Measurements from ENCODE around the gene GJA8. TPM values are rescaled to one million over a fixed set of nuclear protein-coding genes. Genes with fewer than 3 reads are reported as not detected.
A peak's percentile ranks its signal among the peaks of the same experiment; 100 is the strongest.
"Not testable (repeated sequence)": the region's sequence is repeated elsewhere in the genome, so short reads cannot be mapped to it uniquely, and the experiment has no call there.

Gene GJA8
- total RNA-seq, result not detected in 2 replicates

DNA sequence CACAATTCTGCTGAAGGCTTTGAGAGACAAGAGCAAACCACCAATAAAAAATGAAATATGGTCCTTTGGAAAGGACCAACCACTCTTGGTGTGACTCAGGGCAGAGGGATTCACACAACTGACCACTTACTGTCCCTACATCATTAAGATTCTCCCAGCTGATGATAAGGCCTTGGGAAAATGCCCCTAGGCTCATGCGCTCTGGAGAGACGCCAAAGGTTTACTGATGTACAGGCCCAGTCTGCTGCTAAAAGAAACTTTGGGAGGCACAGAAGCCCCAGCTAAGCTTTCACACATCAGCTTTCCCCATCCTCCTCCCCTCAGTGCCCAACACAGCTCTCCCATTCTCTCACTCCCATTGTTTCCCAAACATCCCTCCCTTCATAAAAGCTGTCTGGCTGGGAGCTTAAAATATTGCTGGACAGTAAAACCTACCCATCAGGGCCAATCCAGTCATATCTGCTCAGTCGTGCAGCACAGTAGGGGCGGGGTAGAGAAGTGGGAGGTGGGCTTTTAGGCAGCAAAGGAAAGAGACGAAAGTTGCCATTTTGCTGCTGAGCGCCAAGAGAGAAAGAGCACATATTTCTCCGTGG, at the start of gene GJA8:
TSS of gene GJA8 (plus strand) at position 543 of the 593 bp plus-strand sequence. CDS start 5,161 bp downstream, outside the sequence.
- no peak for DNase-seq (ENCODE audit: low read depth in 2 of 2)

- peak in 1 of 2 donors; percentile 42 for DNase-seq (ENCODE audit: low read depth in 2 of 2)
Observed at GRCh38 chr1:147853391-147853790, 49.2 kb upstream of the GJA8 start.

DNA sequence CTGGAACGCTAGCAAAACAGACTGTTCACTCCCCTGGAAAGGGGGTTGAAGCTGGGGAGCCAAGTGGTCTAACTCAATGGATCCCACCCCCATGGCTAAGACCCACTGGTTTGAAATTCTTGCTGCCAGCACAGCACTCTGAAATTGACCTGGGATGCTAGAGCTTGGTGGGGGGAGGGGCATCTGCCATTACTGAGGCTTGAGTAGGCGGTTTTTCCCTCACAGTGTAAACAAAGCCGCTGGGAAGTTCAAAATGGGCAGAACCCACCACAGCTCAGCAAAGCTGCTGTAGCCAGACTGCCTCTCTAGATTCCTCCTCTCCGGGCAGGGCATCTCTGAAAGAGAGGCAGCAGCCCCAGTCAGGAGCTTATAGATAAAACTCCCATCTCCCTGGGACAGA, 47.6 kb upstream of the GJA8 start:
- DNase-seq (ENCODE audit: low read depth in 2 of 2), result not testable (repeated sequence)

DNA sequence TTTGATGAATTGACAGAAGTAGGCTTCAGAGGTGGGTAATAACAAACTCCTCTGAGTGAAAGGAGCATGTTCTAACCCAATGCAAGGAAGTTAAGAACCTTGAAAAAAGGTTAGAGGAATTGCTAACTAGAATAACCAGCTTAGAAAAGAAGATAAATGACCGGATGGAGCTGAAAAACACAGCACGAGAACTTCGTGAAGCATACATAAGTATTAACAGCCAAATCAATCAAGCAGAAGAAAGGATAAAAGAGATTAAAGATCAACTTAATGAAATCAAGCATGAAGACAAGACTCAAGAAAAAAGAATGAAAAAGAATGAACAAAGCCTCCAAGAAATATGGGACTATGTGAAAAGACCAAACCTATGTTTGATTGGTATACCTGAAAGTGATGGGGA, 46.6 kb upstream of the GJA8 start:
- not testable (repeated sequence) for DNase-seq (ENCODE audit: low read depth in 2 of 2)

DNA sequence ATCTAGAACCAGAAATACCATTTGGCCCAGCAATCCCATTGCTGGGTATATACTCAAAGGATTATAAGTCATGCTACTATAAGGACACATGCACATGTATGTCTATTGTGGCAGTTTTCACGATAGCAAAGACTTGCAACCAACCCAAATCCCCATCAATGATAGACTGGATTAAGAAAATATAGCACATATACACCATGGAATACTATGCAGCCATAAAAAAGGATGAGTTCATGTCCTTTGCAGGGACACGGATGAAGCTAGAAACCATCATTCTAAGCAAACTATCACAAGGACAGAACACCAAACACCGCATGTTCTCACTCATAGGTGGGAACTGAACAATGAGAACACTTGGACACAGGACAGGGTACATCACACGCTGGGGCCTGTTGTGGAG, 35.4 kb upstream of the GJA8 start:
- DNase-seq (ENCODE audit: low read depth in 2 of 2), result not testable (repeated sequence)

- peak in 1 of 2 donors; percentile 58 for DNase-seq (ENCODE audit: low read depth in 2 of 2)
Observed at GRCh38 chr1:147878022-147878421, 24.6 kb upstream of the GJA8 start.

GRCh38 chr1:147879911-147880310, 22.7 kb upstream of the GJA8 start:
- DNase-seq (ENCODE audit: low read depth in 2 of 2), result no peak

DNA sequence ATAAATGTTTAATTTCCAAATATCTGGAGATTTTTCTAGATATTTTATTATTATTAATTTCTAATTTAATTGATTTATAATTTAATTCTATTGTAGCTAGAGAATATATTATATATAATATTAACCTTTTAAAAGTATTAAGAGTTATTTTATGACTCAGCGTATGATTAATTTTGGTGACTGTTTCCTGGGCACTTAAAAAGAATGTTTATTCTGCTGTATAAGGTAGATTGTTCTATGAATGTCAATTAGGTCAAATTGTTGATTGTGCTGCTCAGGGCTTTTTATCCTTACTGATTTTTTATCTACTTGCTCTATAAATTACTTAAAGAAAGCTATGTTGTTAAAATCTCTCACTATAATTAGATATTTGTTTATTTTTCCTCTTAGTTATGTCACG, 20.1 kb upstream of the GJA8 start:
- peak in 1 of 2 donors; percentile 18 for DNase-seq (ENCODE audit: low read depth in 2 of 2)

DNA sequence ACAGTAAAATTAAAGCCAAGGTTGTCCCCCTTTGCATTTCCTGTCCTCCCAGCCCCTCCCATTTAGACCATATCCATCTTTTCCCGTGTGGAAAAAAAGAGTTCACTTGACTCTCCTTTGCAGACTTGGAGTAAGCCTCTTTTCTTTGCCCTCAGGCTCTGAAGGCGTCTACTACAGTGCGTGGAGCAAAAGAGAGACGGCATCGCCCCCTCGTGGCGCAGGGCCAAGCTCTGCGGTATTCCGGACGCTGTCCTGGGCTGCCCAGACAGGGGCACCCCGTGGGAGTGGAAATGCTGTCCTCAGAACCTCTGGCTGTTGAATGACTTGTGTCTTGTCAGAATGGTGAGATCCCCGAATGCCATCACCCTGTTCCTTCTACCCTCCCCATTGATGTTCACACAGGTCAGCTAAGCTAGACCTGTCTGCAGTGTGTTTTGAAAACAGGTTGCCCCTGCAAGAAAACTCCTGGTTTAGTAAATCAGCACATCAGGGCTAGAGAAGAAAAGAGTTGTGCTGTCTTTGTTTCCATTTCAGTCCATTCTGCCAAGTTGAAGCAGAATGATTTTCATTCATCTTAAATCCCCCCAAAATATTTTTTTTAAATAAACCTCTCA, 12.3 kb upstream of the GJA8 start:
- peak in 1 of 2 donors; percentile 69 for DNase-seq (ENCODE audit: low read depth in 2 of 2)

DNA sequence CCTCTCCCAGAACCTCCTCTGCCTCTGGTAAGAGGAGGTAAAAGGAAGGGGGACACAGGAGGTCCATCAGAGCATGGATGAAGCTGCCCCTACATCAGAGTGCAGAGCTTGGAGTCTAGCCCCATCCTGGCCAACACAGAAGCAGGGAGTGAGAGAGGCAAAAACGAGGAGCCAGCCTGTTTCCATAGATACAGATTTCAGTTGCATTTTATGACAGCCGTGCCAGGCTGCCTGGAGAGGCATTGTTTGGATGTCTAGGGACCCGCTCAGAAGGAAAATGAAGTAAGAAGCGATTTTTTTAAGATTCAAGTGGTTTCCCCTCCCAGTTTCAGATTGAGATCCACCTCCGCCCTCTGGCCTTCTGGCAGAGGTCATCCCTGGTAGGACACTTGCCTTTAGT, 11.5 kb upstream of the GJA8 start:
- DNase-seq (ENCODE audit: low read depth in 2 of 2), result no peak

DNA sequence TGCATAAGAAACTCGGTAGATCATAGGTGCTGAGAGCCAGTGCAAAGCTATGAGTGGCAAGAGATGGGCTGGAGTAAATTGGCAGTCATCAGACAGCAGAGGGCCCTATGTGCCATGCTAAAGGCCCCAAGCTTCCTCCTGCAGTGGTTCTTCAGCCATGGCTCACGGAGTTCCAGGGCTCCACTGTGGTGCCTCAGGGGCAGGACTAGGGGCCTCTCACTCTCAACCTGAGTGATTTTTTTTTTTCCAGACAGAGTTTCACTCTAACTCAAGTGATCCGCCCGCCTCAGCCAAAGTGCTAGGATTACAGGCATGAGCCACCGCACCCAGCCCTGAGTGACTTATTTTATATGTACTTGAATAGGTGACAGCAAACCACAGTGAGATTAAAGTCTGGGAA, 10.4 kb upstream of the GJA8 start:
- DNase-seq (ENCODE audit: low read depth in 2 of 2), result peak in 1 of 2 donors; percentile 16

- DNase-seq (ENCODE audit: low read depth in 2 of 2), result peak; percentile 25 to 56
Observed at GRCh38 chr1:147892731-147893214, 9.8 kb upstream of the GJA8 start.

DNA sequence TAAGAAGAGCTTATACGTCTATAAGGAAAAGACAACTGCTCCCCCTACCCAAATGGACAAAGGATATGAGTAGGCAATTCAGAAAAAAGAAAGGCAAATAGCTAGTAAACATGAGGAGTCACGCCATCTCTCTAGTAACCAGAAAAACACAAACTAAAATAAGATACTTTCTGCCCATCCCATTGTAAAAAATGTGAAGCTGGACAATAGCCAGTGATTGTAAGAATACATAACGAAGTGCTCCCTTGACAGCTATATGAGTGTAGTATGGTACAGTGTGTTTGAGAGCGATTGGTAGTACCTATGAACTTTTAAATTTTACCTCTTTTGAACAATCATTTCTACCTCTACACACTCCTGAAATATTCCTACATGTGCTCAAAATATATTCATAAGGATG, 7.5 kb upstream of the GJA8 start:
- DNase-seq (ENCODE audit: low read depth in 2 of 2), result peak in 1 of 2 donors; percentile 7

GRCh38 chr1:147897029-147897752, 5.4 kb upstream of the GJA8 start:
- no peak for DNase-seq (ENCODE audit: low read depth in 2 of 2)

DNA sequence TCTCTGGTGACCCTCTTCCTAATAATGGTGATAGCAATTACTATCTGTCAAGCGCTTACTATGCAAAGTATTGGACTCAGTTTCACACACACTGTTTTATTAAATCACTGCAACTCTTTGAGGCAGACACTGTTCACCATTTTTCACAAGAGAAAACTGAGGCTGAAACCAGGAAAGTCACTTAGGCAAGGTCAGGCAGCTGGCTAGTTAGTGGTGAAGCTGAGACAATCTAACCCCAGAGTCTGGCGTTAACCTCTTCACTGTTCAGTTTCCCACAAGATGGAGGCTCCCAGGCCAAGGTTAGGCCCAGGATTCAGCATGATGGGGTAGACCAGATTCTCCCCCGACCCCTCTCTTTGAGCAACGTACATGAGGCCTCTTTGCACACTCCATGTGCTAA, 4.8 kb upstream of the GJA8 start:
- DNase-seq (ENCODE audit: low read depth in 2 of 2), result no peak

DNA sequence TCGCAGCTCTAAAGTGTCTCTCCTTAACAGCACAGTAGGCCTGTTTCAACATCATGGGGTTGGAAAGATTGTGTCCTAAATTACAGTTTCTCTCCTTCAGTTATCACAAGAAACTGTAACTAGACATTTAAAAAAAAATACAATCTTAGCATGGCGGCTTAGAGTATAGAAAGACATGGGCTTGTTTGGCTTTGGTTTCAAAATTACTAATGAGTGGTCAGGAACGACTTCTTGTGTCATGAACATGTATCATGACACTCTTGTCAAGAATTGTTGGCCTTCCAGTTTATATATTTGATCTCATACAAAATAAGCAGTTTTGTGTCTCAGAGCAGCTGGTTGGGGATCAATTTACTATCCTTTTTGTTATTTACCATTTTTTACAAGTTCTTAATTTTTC, 2.1 kb downstream of the GJA8 start:
- DNase-seq (ENCODE audit: low read depth in 2 of 2), result no peak

DNA sequence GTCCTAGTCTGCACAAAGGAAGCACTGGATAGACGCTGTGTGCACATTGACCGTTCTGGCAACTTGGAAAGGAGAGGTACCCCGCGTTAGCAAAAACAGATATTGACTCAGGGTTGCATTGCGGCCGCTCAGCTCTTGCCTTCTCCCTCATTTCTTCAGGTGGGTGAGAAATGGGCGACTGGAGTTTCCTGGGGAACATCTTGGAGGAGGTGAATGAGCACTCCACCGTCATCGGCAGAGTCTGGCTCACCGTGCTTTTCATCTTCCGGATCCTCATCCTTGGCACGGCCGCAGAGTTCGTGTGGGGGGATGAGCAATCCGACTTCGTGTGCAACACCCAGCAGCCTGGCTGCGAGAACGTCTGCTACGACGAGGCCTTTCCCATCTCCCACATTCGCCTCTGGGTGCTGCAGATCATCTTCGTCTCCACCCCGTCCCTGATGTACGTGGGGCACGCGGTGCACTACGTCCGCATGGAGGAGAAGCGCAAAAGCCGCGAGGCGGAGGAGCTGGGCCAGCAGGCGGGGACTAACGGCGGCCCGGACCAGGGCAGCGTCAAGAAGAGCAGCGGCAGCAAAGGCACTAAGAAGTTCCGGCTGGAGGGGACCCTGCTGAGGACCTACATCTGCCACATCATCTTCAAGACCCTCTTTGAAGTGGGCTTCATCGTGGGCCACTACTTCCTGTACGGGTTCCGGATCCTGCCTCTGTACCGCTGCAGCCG, 5.4 kb downstream of the GJA8 start:
- no peak for DNase-seq (ENCODE audit: low read depth in 2 of 2)

DNA sequence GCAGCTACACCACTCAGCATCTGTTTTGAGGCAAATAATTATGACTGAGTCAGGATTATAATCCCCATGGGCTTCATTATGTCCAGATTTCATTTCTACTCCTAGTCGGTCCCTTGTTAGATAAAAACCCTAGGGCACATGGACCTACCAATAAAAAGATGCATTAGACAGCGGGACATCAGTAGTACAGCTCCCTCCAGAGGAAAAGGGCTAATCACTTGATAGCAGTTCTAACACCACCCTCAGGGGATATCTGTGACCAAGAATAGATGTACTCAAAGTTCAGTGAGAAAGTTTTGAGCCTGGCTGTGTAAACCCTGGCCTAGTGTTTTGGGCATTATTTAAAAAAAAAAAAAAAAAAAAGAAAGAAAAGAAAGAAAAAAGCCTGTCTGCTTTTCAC, 10.0 kb downstream of the GJA8 start:
- no peak for DNase-seq (ENCODE audit: low read depth in 2 of 2)

GRCh38 chr1:147913362-147913942, 10.9 kb downstream of the GJA8 start:
- DNase-seq (ENCODE audit: low read depth in 2 of 2), result no peak

DNA sequence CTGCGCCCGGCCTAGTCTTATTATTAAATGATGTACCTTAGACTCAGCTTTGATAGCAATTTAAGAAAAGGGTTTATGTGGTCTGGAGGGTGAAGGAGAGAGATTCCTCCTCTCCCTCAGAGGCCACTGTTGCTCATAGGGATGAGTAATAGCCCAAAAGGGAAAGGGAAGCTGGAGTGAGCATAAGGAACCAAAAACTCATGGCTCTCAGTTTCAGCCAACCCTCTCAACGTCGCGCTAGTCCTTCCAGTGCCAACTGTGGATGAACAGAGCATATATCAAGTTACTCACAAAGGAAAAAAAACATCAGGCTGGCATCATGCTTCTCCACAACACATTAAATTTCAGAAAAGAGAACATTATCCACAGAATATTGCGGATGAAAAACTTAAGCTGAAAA, 17.3 kb downstream of the GJA8 start:
- DNase-seq (ENCODE audit: low read depth in 2 of 2), result no peak

GRCh38 chr1:147924813-147925212, 22.2 kb downstream of the GJA8 start:
- no peak for DNase-seq (ENCODE audit: low read depth in 2 of 2)

DNA sequence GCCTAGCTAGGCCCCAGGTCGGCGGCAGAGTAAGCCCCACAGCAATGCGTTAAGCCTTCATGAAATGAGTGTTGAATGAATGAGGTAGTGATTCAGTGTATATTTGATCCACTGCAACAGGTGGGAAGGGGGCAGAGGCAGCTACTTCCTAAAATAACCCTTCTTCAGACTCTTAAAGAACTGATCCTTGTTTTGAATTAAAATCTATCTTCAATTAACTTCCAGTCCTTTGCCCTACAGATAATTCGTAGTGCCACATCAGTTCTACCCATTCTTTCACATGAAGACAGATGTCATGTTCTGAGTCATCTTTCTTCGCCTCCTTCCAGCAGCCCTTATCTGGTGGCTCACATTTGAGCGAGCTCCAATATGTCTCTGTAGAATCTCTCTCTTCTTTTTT, 24.6 kb downstream of the GJA8 start:
- DNase-seq (ENCODE audit: low read depth in 2 of 2), result not testable (repeated sequence)
